GM18508 (cell line): Measurements from ENCODE around the gene PSG5.
"Not testable (repeated sequence)": the region's sequence is repeated elsewhere in the genome, so short reads cannot be mapped to it uniquely, and the experiment has no call there.

Experiments used
- ATAC-seq: cut with Tn5 transposase; IDR thresholded peaks from one replicate; pipeline ENCODE4 v1.9.1; 2021; ENCODE audit warnings: moderate number of reproducible peaks; ENCODE audit not compliant: insufficient read depth, unreplicated experiment

The PSG5 gene

DNA sequence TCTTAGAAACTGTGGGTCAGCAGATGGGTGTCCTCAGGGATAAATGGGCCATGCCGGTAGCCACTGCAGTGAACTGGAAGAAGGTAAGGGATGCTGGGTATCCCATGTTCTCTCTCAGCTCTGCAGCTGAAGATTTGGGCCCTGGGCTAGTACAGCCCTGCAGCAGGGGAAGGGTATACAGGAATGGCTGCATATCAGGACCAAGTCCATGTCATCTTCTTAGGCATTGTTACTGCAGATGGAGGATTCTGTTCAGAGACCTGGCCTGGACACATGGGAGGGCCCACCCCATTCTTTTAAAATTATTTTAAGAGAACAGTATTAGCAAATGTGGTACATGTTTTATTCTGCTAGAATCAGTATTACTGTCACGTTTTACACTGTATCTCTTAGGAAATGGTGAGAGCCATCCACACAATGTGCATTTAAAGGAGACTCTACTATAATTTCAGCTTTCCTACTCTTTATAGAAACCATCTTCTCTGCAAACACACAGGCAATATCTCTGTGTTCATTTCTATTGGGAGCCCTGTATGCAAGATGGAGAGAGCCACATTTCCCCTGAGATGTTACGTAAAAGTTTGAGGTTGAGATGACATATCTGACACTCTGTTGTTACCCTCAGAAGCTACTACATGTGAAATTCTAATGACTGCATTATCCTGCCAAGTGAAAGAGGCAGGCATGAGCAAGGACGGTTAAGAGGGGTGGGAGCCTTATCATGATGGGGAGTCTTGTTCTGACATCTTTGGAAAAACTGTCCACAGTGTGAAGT lies 6.2 kb upstream of the PSG5 start:
- ATAC-seq = not testable (repeated sequence)

DNA sequence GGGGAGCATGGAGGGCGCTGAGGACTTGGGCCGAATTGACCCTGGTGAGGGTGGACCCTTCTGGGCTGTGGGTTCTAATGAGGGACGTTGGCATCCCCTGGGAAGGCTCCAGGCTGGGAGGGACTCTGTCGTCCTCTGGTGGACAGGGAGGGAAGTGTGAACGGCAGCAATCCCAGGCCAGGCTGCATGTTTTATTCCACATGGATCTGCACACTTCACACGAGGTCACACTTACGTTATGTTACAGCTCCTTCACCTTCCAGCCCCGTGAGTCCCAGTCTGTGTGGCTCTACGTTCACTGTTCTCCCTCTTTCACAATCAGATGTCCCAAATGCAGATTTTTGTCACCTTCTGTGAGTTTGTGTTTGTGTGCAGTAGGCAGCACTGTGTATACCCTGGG lies 1.8 kb upstream of the PSG5 start:
- not testable (repeated sequence) for ATAC-seq

DNA sequence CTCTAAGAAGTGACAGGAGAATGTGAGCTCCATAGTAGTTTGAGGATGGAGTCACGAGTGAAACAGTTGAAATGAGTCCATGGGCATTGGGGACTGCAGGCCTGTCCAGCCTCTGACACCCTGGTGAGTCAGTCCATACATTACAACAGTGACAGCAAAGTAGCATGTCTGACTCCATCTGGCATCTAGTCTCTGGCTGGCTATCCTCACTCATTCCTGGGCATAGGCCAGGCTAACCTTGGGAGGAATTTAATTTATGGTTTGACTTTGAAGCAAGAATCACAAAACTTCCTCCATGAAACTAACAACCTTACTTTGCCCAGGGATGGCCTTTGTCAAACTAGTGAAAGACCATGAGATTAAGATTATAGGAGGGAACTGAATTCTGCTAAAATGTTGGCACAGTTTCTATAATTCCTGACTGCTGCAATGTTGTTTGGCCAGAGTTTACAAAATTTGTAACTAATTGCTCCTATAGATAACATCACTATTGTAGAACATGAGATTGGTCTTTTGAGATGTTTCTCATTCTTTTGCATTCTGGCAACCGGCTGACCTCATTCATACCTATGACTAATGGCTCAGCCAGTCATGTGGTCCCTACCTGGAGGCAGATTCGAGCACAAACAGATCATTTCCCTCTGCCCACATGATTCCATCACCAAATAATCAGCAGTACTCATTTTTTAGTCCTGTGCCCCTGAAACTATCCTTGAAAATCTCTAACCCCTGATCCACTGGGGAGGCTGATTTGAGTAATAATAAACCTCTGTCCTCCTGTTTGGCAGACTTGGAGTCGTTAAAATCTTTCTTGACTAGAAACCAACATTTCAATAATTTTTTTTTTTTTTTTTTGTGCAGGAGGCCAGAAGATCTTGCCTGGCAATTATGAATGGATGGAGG lies 4.2 kb downstream of the PSG5 start:
- not testable (repeated sequence) for ATAC-seq

DNA sequence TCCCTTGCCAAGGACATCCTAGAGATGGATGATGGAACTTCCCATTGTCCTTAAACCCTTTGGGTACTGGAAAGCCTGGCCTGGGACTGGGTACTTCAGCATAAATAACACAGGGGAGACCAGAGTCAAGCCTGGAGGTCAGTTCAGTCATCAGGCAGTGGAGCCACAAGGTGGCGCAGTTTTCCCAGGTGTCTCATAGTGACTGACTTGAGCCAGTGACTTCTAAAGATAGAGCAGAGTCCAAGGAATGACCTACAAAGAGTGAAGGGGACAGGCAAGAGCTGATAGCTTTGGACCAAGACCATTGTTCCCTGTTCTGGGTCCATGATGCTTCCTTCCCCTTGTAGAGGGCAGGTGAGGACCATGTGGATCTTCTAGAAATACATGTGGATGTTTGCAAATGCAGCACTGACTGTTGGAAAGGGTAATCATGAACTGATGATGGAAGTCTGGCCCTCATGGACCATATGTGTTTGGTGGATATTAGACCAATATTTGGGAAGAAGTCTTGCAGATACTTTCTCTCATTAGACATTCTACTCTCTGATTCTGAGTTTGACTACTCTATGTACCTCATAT lies 6.7 kb downstream of the PSG5 start:
- not testable (repeated sequence) for ATAC-seq

DNA sequence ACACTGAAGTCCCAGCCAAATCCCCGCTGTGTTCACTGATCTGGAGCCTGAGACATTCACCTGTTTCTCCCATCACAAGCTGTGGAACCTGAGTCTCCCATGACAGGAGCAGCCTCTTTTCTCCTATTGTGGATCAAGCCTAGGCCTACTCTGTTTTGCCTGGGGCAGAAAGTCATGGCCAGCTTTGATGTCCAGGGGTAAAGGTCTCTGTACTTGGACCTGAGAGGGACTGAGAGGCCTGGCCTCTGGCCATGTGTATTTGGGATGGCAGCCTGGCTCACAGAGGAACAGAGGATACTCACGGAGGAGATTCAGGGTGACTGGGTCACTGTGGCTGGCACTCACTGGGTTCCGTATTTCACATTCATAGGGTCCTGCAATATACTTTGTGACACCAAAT lies 7.8 kb downstream of the PSG5 start:
- ATAC-seq = not testable (repeated sequence)

DNA sequence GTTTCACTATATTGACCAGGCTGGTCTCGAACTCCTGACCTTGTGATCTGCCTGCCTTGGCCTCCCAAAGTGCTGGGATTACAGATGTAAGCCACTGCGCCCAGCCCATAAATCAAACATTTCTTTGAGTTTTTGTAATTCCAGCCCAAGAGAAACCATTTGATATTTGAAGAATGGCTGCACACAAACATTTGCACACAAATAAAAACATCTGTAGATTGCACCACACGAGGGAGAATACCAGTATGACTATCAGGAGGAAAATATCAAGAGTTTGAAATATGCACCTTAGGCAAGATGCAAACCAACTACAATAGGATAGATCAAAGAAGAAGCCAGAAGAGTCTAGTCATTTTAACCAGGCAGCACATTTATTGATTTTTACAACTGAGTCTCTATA lies 20.4 kb downstream of the PSG5 start:
- not testable (repeated sequence) for ATAC-seq

DNA sequence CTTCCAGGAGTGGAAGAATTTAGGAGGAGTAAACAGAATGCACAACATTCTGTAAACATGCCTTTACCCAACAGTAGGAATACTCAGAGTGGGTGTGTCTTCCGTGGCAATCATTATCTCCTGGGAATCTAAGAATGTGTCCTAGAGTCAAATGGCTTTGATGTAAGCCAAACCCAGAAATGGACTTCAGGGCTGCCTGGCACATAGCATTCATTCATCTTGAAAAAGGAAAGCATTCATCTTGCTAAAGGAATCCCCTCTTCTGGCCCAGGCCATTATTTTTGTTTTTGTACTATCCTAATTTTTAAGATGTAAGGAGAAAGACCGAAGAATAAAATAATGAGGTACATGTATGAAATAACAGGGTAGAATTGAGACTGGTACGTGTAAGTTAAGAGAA lies 23.2 kb downstream of the PSG5 start:
- not testable (repeated sequence) for ATAC-seq

DNA sequence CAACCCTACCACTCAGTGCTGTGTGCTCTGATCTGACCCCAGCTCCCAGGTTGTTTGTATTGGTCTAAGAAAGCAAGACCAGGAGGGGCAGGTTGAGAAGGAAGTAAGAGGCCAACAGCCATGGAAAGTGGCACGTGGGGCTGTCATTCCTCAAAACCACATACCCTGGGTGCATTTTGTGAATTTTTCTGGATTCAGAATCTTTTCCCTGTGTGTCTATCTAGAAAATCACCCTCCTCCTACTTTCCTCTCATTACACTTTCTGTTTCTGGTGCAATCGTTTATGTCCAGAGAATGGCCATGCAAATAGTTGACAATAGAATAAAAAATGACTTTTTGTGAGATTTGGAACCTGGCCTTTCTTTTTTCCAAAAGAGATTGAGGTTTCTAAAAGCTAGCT lies 24.1 kb downstream of the PSG5 start:
- ATAC-seq = not testable (repeated sequence)

DNA sequence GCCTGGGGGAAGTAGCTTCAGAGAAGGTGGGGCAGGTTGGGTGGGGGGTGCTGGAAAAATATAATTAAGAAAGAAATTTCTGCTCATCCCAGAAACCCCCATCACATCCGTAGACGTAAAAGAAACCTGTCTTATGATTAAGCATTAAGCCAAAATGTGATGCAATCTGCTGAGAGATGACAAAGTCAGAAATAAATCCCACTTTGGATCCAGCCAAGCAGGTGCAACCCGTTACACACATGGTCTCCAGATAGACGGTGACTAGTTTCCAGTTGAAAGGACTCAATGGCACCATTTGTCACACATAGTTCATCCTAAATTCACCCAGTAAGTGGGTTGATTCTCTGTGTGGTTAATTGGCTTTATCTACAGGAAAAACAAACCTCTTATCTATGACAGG lies 34.1 kb downstream of the PSG5 start:
- ATAC-seq = no peak

DNA sequence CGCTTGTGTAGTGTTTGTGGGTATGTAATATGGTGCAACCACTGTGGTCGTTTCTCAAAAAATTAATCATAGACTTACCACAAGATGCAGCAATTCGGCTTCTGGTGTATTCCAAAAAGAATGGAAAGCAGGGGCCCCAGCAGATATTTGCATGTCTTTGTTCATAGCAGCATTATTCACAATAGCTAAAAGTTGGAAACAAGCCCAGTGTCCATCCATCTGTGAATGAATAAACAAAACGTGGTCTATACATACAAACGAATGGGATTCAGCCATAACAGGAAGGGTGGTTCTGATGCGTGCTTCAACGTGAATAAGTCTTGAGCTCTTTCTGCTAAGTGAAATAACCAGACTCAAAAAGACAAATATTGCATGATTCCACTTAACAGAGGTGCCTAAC lies 36.5 kb downstream of the PSG5 start:
- ATAC-seq = not testable (repeated sequence)

DNA sequence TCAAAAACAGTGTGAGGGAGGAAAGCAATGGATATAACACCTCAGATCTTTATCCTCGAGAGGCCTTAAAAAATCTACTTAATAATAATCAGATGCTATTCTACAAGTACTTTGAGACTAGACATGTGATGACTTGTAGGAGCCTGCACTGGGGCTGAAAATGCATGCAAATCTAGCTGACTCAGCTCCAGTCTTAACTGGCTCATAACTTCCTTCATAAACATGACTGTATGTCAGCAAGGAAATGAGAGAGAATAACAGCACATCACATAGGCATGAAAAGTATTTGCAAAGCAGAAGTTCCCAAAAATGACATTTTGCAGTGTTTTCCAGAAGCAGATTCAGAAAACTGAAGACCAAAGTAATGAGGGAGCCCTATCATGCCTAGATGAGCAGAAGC lies 38.1 kb downstream of the PSG5 start:
- no peak for ATAC-seq

DNA sequence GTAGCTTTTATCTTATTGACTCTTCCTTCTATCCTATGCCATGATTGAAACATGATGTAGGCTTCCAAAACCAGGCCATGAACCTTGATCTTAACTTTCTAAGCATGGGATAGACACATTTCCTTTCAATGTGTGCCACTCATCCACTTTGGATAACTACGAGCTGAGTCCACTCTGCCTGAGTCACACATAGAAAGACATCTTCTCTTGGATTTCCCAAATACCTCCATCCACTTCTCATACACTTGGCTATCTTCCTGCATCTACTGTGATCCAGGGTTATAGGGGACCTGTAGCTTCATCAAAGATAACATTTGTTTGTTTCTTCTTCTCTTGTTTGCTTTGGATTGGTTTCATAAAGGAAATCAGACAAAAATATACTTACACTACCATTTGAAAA lies 44.6 kb downstream of the PSG5 start:
- not testable (repeated sequence) for ATAC-seq

DNA sequence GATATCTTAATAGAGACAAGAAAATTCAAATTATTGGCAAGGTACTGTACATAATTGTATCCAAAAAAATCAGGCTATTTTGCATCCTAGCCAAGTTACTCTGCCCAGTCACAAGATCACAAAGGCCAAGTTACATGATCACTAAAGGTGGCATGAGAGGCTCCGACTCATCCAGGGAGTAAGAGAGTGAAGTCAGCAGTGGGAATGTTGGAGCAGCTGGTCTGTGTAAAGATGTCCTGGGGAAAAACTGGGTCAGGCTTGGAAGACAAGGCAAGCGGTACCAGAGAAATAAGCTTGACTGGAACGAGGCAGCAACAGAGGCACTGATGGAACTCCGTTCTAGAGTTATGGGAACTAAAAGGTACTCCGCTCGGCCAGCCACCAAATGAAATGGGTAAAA lies 53.6 kb downstream of the PSG5 start:
- ATAC-seq = no peak

DNA sequence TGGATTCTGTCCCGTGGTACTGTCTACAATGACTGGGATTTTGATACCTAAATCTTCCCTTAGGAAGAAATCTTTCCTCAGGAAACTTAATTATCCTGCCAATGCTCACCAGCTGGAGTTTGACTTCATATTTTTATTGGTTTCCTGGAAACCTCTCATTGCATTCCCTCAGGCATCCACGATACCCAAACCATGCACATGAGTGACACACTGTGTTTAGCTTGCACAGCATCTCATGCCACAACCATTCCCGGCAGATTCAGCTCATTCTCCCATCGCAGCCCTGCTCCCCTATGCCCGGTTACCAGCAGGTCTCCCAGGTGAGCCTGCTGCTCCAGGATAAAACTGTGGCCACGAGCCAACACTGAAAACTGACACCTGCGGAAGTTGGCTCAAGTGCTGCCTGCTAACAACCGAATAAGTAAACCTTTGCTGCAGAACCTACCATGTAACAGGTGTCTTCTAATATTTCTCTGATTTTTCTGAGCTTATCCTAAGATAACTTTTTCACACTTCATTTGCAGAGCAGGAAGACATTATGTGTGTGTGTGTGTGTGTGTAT lies 55.0 kb downstream of the PSG5 start:
- ATAC-seq = not testable (repeated sequence)

DNA sequence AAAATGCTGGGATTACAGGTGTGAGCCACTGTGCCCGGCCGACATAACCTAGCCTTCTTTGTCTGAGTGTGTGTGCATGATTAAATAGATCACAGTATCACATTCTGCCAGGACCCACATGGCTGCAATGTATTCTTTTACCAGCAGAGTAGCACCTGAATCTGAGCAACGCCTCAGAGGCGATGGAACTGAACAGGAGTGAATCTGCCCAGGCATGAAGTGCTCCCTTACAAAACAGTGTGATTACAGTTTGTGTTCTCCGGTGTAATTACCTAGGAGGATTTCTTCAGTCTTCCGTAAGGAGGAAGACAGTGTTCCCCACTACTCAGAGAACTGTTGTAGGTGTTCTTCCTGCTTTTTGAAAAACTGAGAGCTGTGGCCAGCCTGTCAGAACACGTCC lies 57.1 kb downstream of the PSG5 start:
- ATAC-seq = not testable (repeated sequence)

DNA sequence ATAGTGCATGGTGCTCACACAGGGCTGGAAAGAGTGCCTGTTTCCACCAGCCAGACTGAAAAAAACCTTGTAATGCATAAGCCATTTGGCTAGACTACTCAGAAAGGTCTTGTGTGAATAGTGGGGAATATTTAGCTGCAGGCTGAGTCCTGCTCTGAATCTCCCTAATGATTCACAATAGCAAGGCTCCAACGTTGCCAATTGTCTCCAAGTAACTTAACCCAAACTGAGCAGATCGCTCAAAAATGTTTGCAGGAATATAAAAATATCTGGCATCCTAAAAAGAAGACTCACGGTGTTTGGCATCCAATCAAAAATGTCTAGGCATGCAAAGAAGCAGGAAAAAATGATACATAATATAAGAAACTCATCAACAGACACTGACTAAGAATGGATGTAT lies 59.0 kb downstream of the PSG5 start:
- ATAC-seq = not testable (repeated sequence)

DNA sequence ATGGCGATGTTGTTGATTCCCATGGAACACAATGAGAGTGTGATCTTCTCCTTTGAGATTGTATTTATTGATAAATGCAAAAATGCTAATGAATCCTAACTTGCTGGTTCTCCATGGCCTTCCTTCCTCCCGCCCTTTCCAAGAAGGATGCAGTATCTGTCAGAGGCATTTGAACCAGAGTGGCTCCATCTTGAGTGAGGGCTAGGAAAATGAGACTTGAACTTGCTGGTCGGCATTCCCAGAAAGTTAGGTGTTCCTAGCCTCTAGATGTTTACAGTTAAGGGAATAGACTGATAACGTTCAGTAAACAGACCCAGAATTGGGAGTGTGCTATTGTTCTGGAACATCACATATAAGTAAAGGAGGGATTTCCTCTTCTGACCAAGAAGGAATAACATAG lies 59.6 kb downstream of the PSG5 start:
- no peak for ATAC-seq

DNA sequence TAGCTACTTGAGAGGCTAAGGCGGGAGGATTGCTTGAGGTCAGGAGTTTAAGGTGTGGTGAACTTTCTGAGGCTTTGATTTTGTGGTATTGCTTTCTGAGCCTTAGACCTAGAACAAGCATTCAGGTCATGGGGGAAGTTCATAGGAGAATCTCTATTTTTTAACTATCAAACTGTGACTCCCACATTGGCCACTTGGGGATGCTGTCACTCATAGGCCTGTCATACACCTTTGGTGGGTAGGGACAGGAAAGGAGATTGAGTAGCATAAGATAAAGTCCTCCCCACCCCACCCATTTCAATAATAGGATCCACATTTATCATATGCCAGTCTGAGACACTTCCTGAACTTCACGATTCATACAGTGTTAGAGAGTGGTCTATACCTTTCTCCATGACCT lies 62.0 kb downstream of the PSG5 start:
- ATAC-seq = no peak

DNA sequence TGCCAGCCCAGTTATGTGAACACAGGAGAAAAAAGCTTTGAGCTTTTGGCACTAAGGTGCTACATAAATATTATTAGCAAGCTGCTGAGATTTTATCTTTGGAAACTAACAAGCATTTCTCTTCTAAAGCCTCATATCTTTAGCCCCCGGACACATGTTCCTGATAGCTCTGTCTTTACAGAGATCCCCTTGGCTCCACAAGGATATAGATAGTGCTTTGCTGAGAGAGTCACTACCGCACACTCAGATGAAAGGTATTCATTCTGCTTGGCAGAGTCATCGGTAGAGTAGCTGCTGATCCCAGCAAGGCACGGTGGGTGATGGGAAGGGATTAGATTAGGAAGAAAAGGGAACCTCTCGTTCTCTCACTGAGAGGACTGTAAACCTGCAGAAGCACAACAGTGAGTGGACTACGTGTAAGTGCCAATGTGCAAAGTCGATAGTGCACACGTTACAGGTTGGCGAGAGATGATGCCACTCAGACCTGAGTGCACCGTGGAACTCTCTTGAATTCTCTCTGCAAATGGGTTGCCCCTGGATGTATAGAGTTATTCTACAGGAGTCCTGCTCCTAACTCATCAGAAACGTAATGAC lies 65.8 kb downstream of the PSG5 start:
- not testable (repeated sequence) for ATAC-seq

DNA sequence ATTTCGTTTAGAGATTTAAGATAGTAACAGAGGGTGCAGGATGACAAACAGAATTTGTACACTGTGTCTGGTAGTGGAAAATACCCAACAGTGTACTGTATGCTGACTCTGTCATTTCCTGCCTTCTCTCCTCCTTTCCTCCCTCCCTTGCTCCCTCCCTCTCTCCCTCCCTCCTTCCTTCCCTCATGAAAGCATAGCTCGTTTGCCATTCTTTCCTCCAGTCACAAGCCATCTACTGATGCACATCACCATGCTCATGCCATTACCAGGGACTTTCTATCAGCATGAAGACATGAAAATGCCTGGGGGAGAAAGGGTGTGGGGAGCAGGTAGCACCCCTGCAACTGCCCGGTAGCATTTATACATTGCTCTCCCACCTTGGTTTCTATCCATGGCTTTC lies 66.8 kb downstream of the PSG5 start:
- ATAC-seq = not testable (repeated sequence)
